HepG2 (cell line): ENCODE data around the gene GRIN3B. TPM values are rescaled to one million over a fixed set of nuclear protein-coding genes. Genes with fewer than 3 reads are reported as not detected.

ENCODE experiments used
- BHLHE40 ChIP-seq: IDR thresholded peaks from 2 replicates; pipeline ENCODE4 v1.6.1; 2011; ENCODE audit warnings: low read length, improper control_type of control experiment
- HOXA5 ChIP-seq: sonication (generic); formaldehyde crosslinking; IDR thresholded peaks from 2 replicates; pipeline ENCODE4 v1.4.0; 2020; ENCODE audit warnings: missing genetic modification reagents
- IKZF5 ChIP-seq: IDR thresholded peaks from 2 replicates; pipeline ENCODE4 v1.6.1; 2018; ENCODE audit warnings: missing genetic modification reagents, mild to moderate bottlenecking, missing compliant biosample characterization
- KAT7 ChIP-seq: IDR thresholded peaks from 2 replicates; pipeline ENCODE4 v1.6.1; 2018; ENCODE audit warnings: borderline replicate concordance, missing compliant biosample characterization
- MLXIP ChIP-seq: sonication (generic); formaldehyde crosslinking; IDR thresholded peaks from 2 replicates; pipeline ENCODE4 v1.9.0; 2021; ENCODE audit warnings: missing genetic modification reagents, borderline replicate concordance
- NR0B2 ChIP-seq: sonication (generic); formaldehyde crosslinking; IDR thresholded peaks from 2 replicates; pipeline ENCODE4 v1.4.0; 2020; ENCODE audit warnings: mild to moderate bottlenecking, missing genetic modification reagents
- REST ChIP-seq, 2 experiments: IDR thresholded peaks; 2 replicates each; pipeline ENCODE4 v1.6.1; 2011 to 2012; ENCODE audit warnings: low read length in 2 of 2, borderline replicate concordance in 1 of 2, low read depth in 1 of 2, mild to moderate bottlenecking in 1 of 2, moderate library complexity in 1 of 2
- TOE1 ChIP-seq: sonication (generic); formaldehyde crosslinking; IDR thresholded peaks from 2 replicates; pipeline ENCODE4 v1.4.0; 2020; ENCODE audit warnings: mild to moderate bottlenecking, missing genetic modification reagents
- ZBTB20 ChIP-seq: sonication (generic); formaldehyde crosslinking; IDR thresholded peaks from 2 replicates; pipeline ENCODE4 v1.8.1; 2023; ENCODE audit warnings: missing genetic modification reagents, low read depth, mild to moderate bottlenecking, borderline replicate concordance
- ZFP82 ChIP-seq: sonication (generic); formaldehyde crosslinking; IDR thresholded peaks from 2 replicates; pipeline ENCODE4 v1.5.1; 2020; ENCODE audit warnings: mild to moderate bottlenecking, missing genetic modification reagents, borderline replicate concordance
- ZGPAT ChIP-seq: IDR thresholded peaks from 2 replicates; pipeline ENCODE4 v1.6.1; 2016; ENCODE audit warnings: mild to moderate bottlenecking
- ZNF205 ChIP-seq: IDR thresholded peaks from 2 replicates; pipeline ENCODE4 v1.6.1; 2018; ENCODE audit warnings: missing biosample characterization, missing genetic modification reagents
- ZNF253 ChIP-seq: sonication (generic); formaldehyde crosslinking; IDR thresholded peaks from 2 replicates; pipeline ENCODE4 v1.8.0; 2022; ENCODE audit warnings: mild to moderate bottlenecking, missing genetic modification reagents, borderline replicate concordance
- ZNF597 ChIP-seq: sonication (generic); formaldehyde crosslinking; IDR thresholded peaks from 2 replicates; pipeline ENCODE4 v1.5.0; 2020; ENCODE audit warnings: missing genetic modification reagents
- ZNF598 ChIP-seq: sonication (generic); formaldehyde crosslinking; IDR thresholded peaks from 2 replicates; pipeline ENCODE4 v1.5.1; 2020; ENCODE audit warnings: mild to moderate bottlenecking, missing genetic modification reagents, borderline replicate concordance
- ZZZ3 ChIP-seq: sonication (generic); formaldehyde crosslinking; IDR thresholded peaks from 2 replicates; pipeline ENCODE4 v1.4.0; 2020; ENCODE audit warnings: missing genetic modification reagents, mild to moderate bottlenecking, borderline replicate concordance
- polyA plus RNA-seq, 8 experiments: library from polyadenylated mRNA; depleted of rRNA in 3 of 8; stranded (reverse) in 7 of 8; unstranded in 1 of 8; fragments of >200 nt; fragmentation: Illumina TruSeq in 4 of 8; extraction: Trizol in 4 of 8; gene quantifications; 2 replicates each; pipeline versions ENCODE4 v1.2.1 to v1.2.3, GENCODE V29; 2011 to 2016; ENCODE audit warnings: low read depth in 4 of 8, missing spikeins in 1 of 8, mixed read lengths in 1 of 8; ENCODE audit not compliant: insufficient read depth in 1 of 8
- total RNA-seq, 5 experiments: library from RNA; depleted of rRNA; stranded (reverse); fragments of >200 nt; fragmentation: Illumina TruSeq; extraction: Trizol; gene quantifications; 2 replicates each; pipeline ENCODE4 v1.2.3, GENCODE V29; 2016; ENCODE audit warnings: low read depth in 1 of 5

The GRIN3B gene
- total and polyA plus RNA-seq, 2 of the 13 experiments (the other 11 are each of a cell fraction or from before 2014, with no cell fraction given) = 0.07 to 0.20 TPM

- TF ChIP-seq TOE1 (CRISPR knock-in tag) (0 out of 2 replicates have a peak, but pooled peaks have one; percentile 27), ZNF598 (CRISPR knock-in tag) (0 out of 2 replicates have a peak, but pooled peaks have one; percentile 88), ZFP82 (peak; percentile 96), ZNF253 (CRISPR knock-in tag) (no peak; the same call in 1 of the 2 replicates), ZZZ3 (CRISPR knock-in tag) (no peak), NR0B2 (CRISPR knock-in tag) (0 out of 2 replicates have a peak, but pooled peaks have one; percentile 70), KAT7 (CRISPR knock-in tag) (peak; percentile 60; the same call in 1 of the 2 replicates), BHLHE40 (no peak), IKZF5 (CRISPR knock-in tag) (peak; percentile 68), ZNF205 (peak; percentile 20; the same call in 1 of the 2 replicates), ZNF597 (CRISPR knock-in tag) (0 out of 2 replicates have a peak, but pooled peaks have one; percentile 60), ZGPAT (CRISPR knock-in tag) (peak; percentile 81; the same call in 1 of the 2 replicates), ZBTB20 (CRISPR knock-in tag) (peak; percentile 72; the same call in 1 of the 2 replicates), HOXA5 (CRISPR knock-in tag) (0 out of 2 replicates have a peak, but pooled peaks have one; percentile 44), MLXIP (CRISPR knock-in tag) (no peak), REST (IDR thresholded peaks at IDR 0.05; ENCODE audit: borderline replicate concordance in 1 of 2, low read depth in 1 of 2, low read length in 2 of 2) (no peak)
Observed at GRCh38 chr19:984165-984967, 15.9 kb upstream of the GRIN3B start, which contains the start of gene WDR18 (continued).
